Measurements from ENCODE around the gene HDAC9.

Gene HDAC9

DNA sequence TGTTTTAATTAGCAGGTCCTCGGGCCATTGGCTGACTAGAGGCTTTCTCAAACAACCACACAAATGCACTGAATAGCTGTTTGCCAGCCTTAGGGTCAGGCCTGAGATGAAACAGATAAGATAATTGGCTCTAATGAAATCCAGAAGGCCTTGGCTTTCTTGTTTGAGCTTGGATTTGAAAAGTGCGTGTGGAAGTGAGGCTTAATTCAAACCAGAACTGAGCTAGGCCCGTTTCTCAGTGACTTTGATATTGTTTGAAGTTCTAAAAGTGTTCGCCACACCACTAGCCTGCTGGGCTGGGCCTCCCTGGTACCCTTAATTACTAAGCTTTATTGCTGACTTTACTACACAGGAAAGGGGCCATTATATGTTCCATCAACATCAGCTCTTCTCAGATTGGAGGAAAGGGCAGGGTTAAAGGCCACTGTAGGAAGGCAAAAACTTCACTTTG lies 351.2 kb downstream of the HDAC9 start:
- peak; percentile 73 for TF ChIP-seq POLR2AphosphoS5 (IDR thresholded peaks at IDR 0.05; ENCODE audit: low read depth, low read length)
- TF ChIP-seq, protein P1, sequence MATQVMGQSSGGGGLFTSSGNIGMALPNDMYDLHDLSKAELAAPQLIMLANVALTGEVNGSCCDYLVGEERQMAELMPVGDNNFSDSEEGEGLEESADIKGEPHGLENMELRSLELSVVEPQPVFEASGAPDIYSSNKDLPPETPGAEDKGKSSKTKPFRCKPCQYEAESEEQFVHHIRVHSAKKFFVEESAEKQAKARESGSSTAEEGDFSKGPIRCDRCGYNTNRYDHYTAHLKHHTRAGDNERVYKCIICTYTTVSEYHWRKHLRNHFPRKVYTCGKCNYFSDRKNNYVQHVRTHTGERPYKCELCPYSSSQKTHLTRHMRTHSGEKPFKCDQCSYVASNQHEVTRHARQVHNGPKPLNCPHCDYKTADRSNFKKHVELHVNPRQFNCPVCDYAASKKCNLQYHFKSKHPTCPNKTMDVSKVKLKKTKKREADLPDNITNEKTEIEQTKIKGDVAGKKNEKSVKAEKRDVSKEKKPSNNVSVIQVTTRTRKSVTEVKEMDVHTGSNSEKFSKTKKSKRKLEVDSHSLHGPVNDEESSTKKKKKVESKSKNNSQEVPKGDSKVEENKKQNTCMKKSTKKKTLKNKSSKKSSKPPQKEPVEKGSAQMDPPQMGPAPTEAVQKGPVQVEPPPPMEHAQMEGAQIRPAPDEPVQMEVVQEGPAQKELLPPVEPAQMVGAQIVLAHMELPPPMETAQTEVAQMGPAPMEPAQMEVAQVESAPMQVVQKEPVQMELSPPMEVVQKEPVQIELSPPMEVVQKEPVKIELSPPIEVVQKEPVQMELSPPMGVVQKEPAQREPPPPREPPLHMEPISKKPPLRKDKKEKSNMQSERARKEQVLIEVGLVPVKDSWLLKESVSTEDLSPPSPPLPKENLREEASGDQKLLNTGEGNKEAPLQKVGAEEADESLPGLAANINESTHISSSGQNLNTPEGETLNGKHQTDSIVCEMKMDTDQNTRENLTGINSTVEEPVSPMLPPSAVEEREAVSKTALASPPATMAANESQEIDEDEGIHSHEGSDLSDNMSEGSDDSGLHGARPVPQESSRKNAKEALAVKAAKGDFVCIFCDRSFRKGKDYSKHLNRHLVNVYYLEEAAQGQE (IDR thresholded peaks at IDR 0.05; ENCODE audit: insufficient read depth in 1 of 2, low read depth in 2 of 2, low read length in 2 of 2) = peak in 1 of 2 experiments; percentile 76; a peak in 2 of 4 replicates
- no peak for TF ChIP-seq TAF1 (IDR thresholded peaks at IDR 0.05; ENCODE audit: borderline replicate concordance, insufficient read depth, low read length)

DNA sequence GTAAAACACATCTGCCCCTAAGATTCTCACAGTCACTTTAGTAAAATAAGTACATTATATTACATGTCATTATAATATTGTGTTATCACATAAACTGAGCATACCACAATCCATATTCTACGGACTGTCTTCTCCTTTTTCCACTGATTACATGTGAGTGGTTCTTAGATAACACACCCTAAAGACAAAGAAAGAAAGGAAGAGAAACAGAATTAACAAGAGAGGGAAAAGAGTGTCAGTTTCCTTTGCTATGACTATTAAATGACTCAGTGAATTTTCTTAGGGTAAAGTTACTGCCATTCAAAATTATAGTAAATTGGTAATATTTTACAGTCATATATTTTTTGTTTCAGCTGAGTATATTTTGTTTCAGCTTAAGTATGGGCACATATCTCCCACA lies 353.6 kb downstream of the HDAC9 start:
- no peak for TF ChIP-seq POLR2AphosphoS5 (IDR thresholded peaks at IDR 0.05; ENCODE audit: low read depth, low read length)
- TF ChIP-seq SIN3A (IDR thresholded peaks at IDR 0.05; ENCODE audit: borderline replicate concordance, insufficient read depth, low read length) = no peak
- TF ChIP-seq, protein P1 (IDR thresholded peaks at IDR 0.05; ENCODE audit: insufficient read depth in 1 of 2, low read depth in 2 of 2, low read length in 2 of 2) = no peak
- TF ChIP-seq TAF1 (IDR thresholded peaks at IDR 0.05; ENCODE audit: borderline replicate concordance, insufficient read depth, low read length) = no peak
- TF ChIP-seq FOXP2 (optimal IDR thresholded peaks at IDR 0.05; ENCODE audit: borderline replicate concordance, extremely low read depth, extremely low read length, insufficient read depth) = no peak

DNA sequence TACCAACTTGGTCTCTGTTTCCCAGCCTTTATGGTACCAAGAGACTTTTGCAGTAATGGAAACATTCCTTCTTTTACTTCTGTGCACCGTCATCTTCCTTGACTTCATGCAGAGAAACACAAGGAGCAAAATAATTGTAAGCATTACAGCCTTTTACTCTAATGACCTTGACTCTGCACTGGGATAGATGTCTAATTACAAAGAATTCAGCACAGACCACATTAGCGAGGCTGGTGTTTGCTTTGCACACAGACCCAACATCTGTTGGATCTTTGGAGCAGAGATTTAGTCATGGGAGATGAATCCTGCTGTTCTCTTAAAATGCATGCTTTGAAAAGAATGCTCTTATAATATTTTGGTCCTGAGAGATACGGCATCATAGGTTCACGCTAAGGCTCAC lies 360.2 kb downstream of the HDAC9 start:
- TF ChIP-seq TAF1 (IDR thresholded peaks at IDR 0.05; ENCODE audit: borderline replicate concordance, insufficient read depth, low read length) (no peak), POLR2AphosphoS5 (IDR thresholded peaks at IDR 0.05; ENCODE audit: low read depth, low read length) (no peak), SIN3A (IDR thresholded peaks at IDR 0.05; ENCODE audit: borderline replicate concordance, insufficient read depth, low read length) (no peak), FOXP2 (optimal IDR thresholded peaks at IDR 0.05; ENCODE audit: borderline replicate concordance, extremely low read depth, extremely low read length, insufficient read depth) (no peak)
- TF ChIP-seq, protein P1 (IDR thresholded peaks at IDR 0.05; ENCODE audit: insufficient read depth in 1 of 2, low read depth in 2 of 2, low read length in 2 of 2) = no peak

GRCh38 chr7:18858232-18858631 lies 362.7 kb downstream of the HDAC9 start:
- TF ChIP-seq TAF1 (IDR thresholded peaks at IDR 0.05; ENCODE audit: borderline replicate concordance, insufficient read depth, low read length) (no peak), SIN3A (IDR thresholded peaks at IDR 0.05; ENCODE audit: borderline replicate concordance, insufficient read depth, low read length) (no peak), FOXP2 (optimal IDR thresholded peaks at IDR 0.05; ENCODE audit: borderline replicate concordance, extremely low read depth, extremely low read length, insufficient read depth) (no peak), POLR2AphosphoS5 (IDR thresholded peaks at IDR 0.05; ENCODE audit: low read depth, low read length) (no peak)
- TF ChIP-seq, protein P1 (IDR thresholded peaks at IDR 0.05; ENCODE audit: insufficient read depth in 1 of 2, low read depth in 2 of 2, low read length in 2 of 2) = no peak

- TF ChIP-seq FOXP2 (optimal IDR thresholded peaks at IDR 0.05; ENCODE audit: borderline replicate concordance, extremely low read depth, extremely low read length, insufficient read depth) (no peak), SIN3A (IDR thresholded peaks at IDR 0.05; ENCODE audit: borderline replicate concordance, insufficient read depth, low read length) (no peak), POLR2AphosphoS5 (IDR thresholded peaks at IDR 0.05; ENCODE audit: low read depth, low read length) (no peak)
- TF ChIP-seq, protein P1 (IDR thresholded peaks at IDR 0.05; ENCODE audit: insufficient read depth in 1 of 2, low read depth in 2 of 2, low read length in 2 of 2) = no peak
Observed at GRCh38 chr7:18859318-18859717, 363.8 kb downstream of the HDAC9 start.

Measured in PFSK-1 (cell line).